HG03064 (cell line): ENCODE results near the gene CHMP4A.
"Not testable (repeated sequence)": the region's sequence is repeated elsewhere in the genome, so short reads cannot be mapped to it uniquely, and the experiment has no call there.

Source experiments
- ATAC-seq: cut with Tn5 transposase; IDR thresholded peaks from one replicate; pipeline ENCODE4 v1.9.1; 2021; ENCODE audit warnings: low read depth; ENCODE audit not compliant: unreplicated experiment

The CHMP4A gene

GRCh38 chr14:24226473-24226872 is 13.2 kb upstream of the CHMP4A start:
- ATAC-seq, result no peak

- ATAC-seq, result no peak
Measured at GRCh38 chr14:24224618-24225071, 11.4 kb upstream of the CHMP4A start.

GRCh38 chr14:24222987-24223386 is 9.7 kb upstream of the CHMP4A start:
- ATAC-seq, result not testable (repeated sequence)

- ATAC-seq, result no peak
Measured at GRCh38 chr14:24219521-24219920, 6.2 kb upstream of the CHMP4A start.

GRCh38 chr14:24219080-24219479 is 5.8 kb upstream of the CHMP4A start:
- no peak for ATAC-seq

- ATAC-seq, result not testable (repeated sequence)
Measured at GRCh38 chr14:24216876-24217275, 3.6 kb upstream of the CHMP4A start.

- ATAC-seq, result no peak
Measured at GRCh38 chr14:24216345-24216699, 3.0 kb upstream of the CHMP4A start.

GRCh38 chr14:24215495-24216344 is 2.4 kb upstream of the CHMP4A start, which contains the start of gene MDP1:
Gene MDP1 (minus strand): TSS chr14:24216066. CDS start chr14:24215955, 111 bp downstream.
- ATAC-seq, result peak; percentile 65

GRCh38 chr14:24213866-24214662 is 776 bp upstream of the CHMP4A start:
- ATAC-seq, result no peak

- no peak for ATAC-seq
Measured at GRCh38 chr14:24211311-24211710, 2.0 kb downstream of the CHMP4A start.

GRCh38 chr14:24207625-24208024 is 5.7 kb downstream of the CHMP4A start:
- no peak for ATAC-seq

- ATAC-seq, result no peak
Measured at GRCh38 chr14:24207104-24207551, 6.2 kb downstream of the CHMP4A start.

GRCh38 chr14:24206260-24207103 is 6.8 kb downstream of the CHMP4A start:
- ATAC-seq, result no peak

GRCh38 chr14:24204163-24205146 is 8.8 kb downstream of the CHMP4A start:
- no peak for ATAC-seq

GRCh38 chr14:24203249-24203886 is 9.9 kb downstream of the CHMP4A start:
- ATAC-seq, result not testable (repeated sequence)

- not testable (repeated sequence) for ATAC-seq
Measured at GRCh38 chr14:24202538-24202937, 10.8 kb downstream of the CHMP4A start.

GRCh38 chr14:24198814-24199524 is 14.3 kb downstream of the CHMP4A start:
- ATAC-seq, result no peak

GRCh38 chr14:24197056-24197450 is 16.2 kb downstream of the CHMP4A start:
- no peak for ATAC-seq
